Measurements from ENCODE around the gene HCFC1.

DNA sequence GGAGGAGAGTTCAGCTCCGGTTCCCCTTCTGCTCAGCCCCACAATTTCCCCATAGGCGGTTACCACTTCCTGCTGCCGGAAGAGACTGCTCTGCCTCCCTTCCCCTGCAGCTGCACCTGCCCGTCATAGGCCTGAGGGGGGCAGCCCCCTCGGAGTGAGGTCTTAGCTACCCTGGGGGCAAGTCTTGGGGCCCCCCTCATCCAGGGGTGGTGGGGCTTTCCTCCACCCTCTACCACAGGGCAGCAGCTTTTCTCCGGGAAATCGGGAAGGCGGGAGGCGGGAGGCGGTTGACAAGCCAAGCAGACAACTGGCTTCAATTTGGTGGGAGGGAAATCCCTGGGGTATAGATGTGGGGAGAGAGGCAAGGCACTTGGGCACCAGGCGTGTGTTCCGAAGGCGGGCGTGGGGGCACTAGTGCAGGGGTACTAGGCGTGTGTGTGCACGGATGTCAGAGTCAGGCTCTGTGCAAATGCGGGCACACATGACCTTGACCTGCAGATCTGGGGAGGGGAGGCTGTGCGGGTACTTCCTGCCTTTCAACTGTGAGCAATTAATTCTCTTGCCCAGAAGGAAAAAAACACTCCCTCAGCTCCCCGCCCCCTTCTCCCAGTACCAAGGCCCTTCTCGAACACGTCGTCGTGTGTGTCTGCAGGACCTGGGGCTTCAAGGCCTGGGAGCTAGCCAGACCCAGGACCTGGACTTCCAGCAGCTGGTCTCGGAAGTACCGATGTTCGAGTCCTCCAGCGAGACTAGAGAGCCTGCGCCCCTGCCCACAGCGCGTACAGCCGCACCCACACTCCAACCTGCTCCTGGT is 44.6 kb downstream of the HCFC1 start:
- no peak for TF ChIP-seq EZH2phosphoT487 (IDR thresholded peaks at IDR 0.05; ENCODE audit: insufficient read depth, low read depth)
- TF ChIP-seq EZH2 (IDR thresholded peaks at IDR 0.05; ENCODE audit: insufficient read depth, poor library complexity, severe bottlenecking), result no peak
